IPS-18a (cell line): ENCODE measurements around the gene LRCH1.

Experiments
- H3K27ac ChIP-seq: one replicate; pipeline ENCODE4 v1.5.1; 2013; ENCODE audit warnings: low read length
- H3K27me3 ChIP-seq: one replicate; pipeline ENCODE4 v1.6.1; 2013; ENCODE audit warnings: mild to moderate bottlenecking, low read length; ENCODE audit not compliant: control insufficient read depth, insufficient read depth
- H3K36me3 ChIP-seq: one replicate; pipeline ENCODE4 v1.6.1; 2013; ENCODE audit warnings: low read depth, low read length; ENCODE audit not compliant: control insufficient read depth
- H3K4me1 ChIP-seq: one replicate; pipeline ENCODE4 v1.6.1; 2013; ENCODE audit warnings: low read depth, low read length; ENCODE audit not compliant: control insufficient read depth
- H3K4me3 ChIP-seq: one replicate; pipeline ENCODE4 v1.5.1; 2013; ENCODE audit warnings: low read length
- H3K9ac ChIP-seq: one replicate; pipeline ENCODE4 v1.6.1; 2013; ENCODE audit warnings: mild to moderate bottlenecking, low read length, moderate library complexity
- H3K9me3 ChIP-seq: one replicate; pipeline ENCODE4 v1.6.1; 2013; ENCODE audit warnings: low read depth, low read length; ENCODE audit not compliant: control insufficient read depth

The LRCH1 gene

DNA sequence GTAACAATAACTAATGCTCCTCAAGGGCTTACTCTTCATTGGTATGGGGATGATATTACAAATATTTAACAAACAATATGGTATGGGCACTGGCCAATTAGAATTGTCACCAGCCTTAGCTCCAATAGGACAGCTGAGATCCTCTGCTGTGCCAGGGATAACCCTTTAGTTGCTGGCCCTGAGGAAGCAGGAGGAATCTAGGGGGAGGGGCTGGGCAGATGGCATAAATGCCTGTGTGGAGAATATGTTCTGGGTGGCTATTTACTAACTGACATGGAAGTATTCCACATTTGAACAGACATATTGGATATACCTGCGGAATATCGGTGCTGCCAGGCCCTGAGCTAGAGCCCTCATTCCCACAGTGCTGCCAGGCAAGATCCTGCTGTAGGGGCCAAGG, 16.6 kb upstream of the LRCH1 start:
- no peaks in the 10 kb centered on the region for H3K36me3 ChIP-seq
- H3K27ac ChIP-seq = no peak overlapping the region
- no peak overlapping the region for H3K4me3 ChIP-seq
- no peaks in the 10 kb centered on the region for H3K9me3 ChIP-seq
- no peaks in the 10 kb centered on the region for H3K27me3 ChIP-seq
- no peak overlapping the region for H3K9ac ChIP-seq
- H3K4me1 ChIP-seq = no peaks in the 10 kb centered on the region

DNA sequence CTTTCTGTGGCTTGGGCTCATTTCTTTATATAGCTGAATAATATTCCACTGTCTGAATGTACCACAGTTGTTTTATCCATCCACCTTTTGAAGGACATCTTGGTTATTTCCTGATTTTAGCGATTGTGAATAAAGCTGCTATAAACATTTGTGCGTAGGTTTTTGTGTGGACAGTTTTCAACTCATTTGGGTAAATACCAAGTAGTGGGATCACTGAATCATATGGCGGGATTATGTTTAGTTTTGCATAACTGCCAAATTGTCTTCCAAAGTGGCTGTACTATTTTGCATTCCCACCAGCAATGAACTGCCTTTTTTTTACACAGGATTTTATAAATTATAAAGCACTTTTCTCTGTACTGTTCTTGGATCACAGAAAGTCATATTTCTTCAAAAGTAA, 13.7 kb upstream of the LRCH1 start:
- no peak overlapping the region for H3K27ac ChIP-seq
- H3K36me3 ChIP-seq = no peaks in the 10 kb centered on the region
- H3K9ac ChIP-seq = no peak overlapping the region
- no peaks in the 10 kb centered on the region for H3K9me3 ChIP-seq
- no peak overlapping the region for H3K4me3 ChIP-seq
- no peaks in the 10 kb centered on the region for H3K4me1 ChIP-seq
- H3K27me3 ChIP-seq = no peaks in the 10 kb centered on the region

DNA sequence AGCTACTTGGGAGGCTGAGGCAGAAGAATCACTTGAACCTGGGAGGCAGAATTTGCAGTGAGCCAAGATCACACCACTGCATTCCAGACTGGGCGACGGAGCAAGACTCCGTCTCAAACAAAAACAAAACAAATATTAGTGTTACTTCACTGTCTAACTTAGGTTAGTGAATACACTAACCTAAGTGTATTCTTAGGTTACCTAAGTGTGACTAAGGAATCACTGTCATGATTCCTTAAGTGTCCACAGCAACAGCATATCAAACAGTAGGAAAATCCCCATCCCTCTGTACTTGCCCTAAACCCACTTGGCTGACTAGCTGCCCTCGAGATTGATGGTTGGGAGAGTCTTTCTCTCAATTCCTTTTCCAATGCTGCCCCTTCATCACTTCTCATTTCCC, 11.8 kb upstream of the LRCH1 start:
- Histone ChIP-seq H3K27ac (no peak overlapping the region), H3K27me3 (no peaks in the 10 kb centered on the region), H3K36me3 (no peaks in the 10 kb centered on the region), H3K9ac (no peak overlapping the region), H3K4me3 (no peak overlapping the region), H3K4me1 (no peaks in the 10 kb centered on the region), H3K9me3 (no peaks in the 10 kb centered on the region)

DNA sequence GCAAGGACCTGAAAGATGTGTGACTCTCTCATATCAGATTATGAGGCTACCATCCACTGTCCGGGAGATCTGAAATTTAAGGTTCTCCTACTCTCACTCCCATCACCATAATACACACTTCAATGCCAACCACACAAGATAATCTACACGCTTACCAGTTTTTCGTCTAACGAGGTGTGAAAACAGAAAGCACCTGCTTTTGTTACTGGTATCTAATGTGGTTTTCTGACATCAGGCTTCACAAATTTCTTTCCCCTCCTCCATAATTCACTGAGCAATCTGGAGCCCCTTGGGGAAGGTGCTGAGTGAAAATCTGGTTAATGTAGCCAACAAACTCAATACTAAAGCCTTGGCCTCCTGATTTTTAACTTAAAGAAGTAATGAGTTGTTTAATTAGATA, 10.1 kb upstream of the LRCH1 start:
- no peaks in the 10 kb centered on the region for H3K9me3 ChIP-seq
- no peak overlapping the region for H3K4me3 ChIP-seq
- H3K27me3 ChIP-seq = no peaks in the 10 kb centered on the region
- no peak overlapping the region for H3K27ac ChIP-seq
- H3K36me3 ChIP-seq = no peaks in the 10 kb centered on the region
- H3K4me1 ChIP-seq = no peaks in the 10 kb centered on the region
- H3K9ac ChIP-seq = no peak overlapping the region

DNA sequence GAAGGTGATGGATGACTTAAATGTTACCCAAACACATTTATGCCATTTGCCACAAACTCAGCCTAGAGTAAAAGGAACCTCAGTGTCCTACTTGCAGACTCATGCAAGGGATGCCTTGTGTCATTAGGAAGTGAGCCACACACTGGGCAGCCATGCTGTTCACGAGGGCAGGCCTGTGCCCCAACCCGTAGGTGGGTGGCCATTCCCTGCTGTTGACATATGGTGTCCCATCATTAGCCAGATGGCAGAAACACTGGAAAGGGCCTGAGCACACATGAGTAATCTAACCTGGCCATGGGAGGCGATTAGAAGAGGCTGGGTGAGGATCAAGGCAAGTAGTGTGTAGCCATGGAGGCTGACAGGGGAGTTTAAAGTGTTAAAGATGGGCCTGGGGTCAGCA, 9.7 kb upstream of the LRCH1 start:
- H3K27ac ChIP-seq = no peak overlapping the region
- H3K4me1 ChIP-seq = no peaks in the 10 kb centered on the region
- no peak overlapping the region for H3K9ac ChIP-seq
- H3K27me3 ChIP-seq = no peaks in the 10 kb centered on the region
- no peaks in the 10 kb centered on the region for H3K36me3 ChIP-seq
- H3K9me3 ChIP-seq = no peaks in the 10 kb centered on the region
- H3K4me3 ChIP-seq = no peak overlapping the region

DNA sequence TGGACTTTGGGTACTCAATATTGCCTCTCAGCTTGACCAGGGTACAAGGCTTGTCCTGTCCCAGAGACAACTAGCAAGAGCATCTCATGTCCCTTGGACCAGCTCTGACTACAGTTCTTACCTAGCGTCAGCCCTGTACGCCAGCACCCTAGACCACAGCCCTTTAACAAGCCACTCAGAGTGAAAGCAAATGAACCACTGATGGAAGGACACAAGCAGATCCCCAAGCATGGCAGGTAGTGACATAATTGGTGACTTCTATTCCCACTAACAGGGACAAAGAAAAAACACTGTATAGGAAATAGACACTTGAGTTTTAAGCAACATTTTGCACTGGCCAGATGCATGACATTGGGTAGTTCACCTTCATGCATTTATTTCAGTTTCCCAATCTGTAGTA, 8.8 kb upstream of the LRCH1 start:
- H3K9me3 ChIP-seq = no peaks in the 10 kb centered on the region
- H3K27me3 ChIP-seq = no peaks in the 10 kb centered on the region
- H3K27ac ChIP-seq = no peak overlapping the region
- H3K36me3 ChIP-seq = no peaks in the 10 kb centered on the region
- H3K4me1 ChIP-seq = no peaks in the 10 kb centered on the region
- no peak overlapping the region for H3K4me3 ChIP-seq
- no peak overlapping the region for H3K9ac ChIP-seq

DNA sequence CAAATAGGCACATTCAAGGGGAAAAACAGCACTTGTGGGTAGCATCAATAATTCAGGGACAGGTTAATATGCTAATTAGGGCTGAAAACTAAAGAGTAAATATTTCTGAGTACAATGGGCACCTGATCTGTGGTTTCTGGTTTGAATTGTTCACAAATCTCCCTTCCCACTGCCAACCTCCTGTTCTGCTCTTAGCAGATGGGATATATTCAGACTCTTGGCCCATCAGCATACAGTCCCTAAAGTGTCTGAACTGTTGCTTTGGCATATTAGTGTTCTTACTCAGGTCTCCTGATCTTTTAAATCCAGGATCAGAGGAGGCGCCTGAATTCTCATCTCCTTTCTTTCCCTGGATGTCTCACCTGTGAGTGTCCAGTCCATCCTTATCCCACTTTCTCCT, 8.2 kb upstream of the LRCH1 start:
- H3K4me1 ChIP-seq = no peaks in the 10 kb centered on the region
- no peak overlapping the region for H3K27ac ChIP-seq
- no peaks in the 10 kb centered on the region for H3K27me3 ChIP-seq
- H3K36me3 ChIP-seq = no peaks in the 10 kb centered on the region
- H3K9me3 ChIP-seq = no peaks in the 10 kb centered on the region
- no peak overlapping the region for H3K4me3 ChIP-seq
- H3K9ac ChIP-seq = no peak overlapping the region

DNA sequence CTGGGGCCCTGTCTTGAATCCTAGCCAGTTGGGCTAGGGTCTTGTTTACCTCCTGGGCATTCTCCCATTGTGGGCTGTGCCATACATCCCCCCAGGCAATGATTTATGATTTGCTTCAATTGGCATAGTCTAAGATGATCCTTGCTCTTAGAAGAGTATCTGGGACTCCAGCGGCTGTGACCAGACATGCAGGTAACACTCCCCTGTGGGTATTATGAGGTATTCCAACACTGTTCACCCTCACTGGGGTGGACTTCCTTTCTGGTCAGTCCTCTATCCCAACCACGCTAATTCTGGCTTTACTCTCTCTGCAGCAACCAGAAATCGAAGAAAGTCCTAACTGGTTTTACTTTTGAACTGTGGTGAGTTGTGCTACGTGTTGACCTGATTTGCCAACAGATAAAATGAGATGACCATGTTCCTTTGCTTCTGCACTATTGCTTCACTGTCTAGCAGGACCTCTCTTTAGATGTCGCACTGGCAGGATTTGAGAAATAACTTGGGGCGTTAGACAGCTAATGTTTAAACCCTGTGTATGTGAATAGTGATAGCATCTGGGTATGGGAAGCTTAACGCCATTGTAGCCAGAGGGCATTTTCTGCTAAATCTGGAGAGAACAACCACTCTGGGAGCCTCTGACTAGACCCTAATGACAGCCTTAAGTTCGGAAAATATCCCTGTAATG, 6.7 kb upstream of the LRCH1 start:
- Histone ChIP-seq H3K27me3 (peaks cover 4% of the 10 kb centered on the region), H3K9ac (no peak overlapping the region), H3K4me3 (no peak overlapping the region)

DNA sequence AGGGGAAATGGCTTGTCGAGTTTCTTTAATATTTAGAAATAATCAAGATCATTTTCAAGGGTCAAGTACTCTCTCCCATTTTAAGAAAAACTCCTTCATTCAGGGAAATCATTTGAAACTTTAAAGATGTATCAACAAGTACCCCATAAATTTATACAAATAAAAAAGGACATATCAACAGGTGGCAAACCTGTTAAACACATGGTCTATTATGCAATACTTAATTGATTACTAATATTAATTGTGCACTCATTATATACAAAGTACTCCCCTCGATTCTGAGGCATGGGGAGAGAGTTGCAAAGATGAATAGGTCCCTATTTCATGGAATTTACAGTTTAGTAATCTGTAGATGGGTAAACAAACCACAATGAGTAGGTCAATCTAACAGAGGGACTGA, 2.1 kb upstream of the LRCH1 start:
- Histone ChIP-seq H3K27ac (no peak overlapping the region), H3K9ac (no peak overlapping the region), H3K4me3 (no peak overlapping the region), H3K27me3 (peaks cover 36% of the 10 kb centered on the region), H3K9me3 (no peaks in the 10 kb centered on the region), H3K4me1 (peaks cover 8% of the 10 kb centered on the region), H3K36me3 (no peaks in the 10 kb centered on the region)

More for the DNA sequence above, 6.7 kb upstream of the LRCH1 start:
- H3K36me3 ChIP-seq = no peaks in the 10 kb centered on the region
- H3K27ac ChIP-seq = no peak overlapping the region
- H3K9me3 ChIP-seq = no peaks in the 10 kb centered on the region
- H3K4me1 ChIP-seq = no peaks in the 10 kb centered on the region

DNA sequence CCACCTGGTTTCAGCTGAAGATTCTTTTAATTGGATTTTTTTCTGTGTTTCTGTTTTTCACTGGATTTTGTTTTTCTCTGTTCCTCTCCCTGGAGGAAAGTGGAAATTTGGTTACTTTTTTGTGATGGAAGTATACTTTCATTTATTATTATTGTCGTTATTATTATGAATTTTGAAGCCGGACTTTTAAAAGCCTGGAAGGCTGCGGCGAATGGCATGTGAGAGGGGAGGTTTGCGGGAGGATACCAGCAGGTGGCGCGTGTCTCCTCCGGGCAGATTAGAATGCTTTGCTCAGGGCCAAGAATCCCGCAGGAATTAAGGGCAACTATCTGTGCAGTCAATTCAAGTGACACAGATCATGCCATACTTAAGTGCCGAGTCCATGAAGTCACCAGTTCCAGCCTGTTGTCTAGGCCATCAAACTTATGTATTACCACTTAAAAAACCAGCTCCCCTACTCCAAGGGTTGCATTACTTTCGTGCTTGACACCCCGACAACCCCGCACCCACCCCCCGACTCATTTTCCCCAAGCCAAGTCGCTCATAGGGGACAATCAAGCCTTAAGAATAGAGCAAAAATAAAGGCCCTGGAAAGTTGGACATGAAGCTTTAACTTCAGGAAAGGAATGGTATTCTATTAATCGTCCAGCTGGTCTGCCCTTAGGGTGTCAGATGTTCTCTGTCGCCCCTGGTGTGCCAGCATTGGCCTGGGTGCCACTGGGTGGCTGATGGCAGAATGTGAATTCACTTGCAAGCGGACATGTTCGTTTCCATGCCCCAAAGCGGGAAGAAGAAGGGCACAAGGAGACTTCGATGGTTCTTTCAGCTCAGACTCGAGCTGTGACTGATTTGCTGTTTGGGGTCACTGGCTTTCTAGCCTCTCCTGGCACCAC, 1.3 kb upstream of the LRCH1 start:
- Histone ChIP-seq H3K4me1 (peaks cover 8% of the 10 kb centered on the region), H3K9ac (no peak overlapping the region), H3K27ac (no peak overlapping the region), H3K9me3 (no peaks in the 10 kb centered on the region), H3K36me3 (no peaks in the 10 kb centered on the region), H3K4me3 (peak overlapping the region; percentile 95), H3K27me3 (peaks cover 36% of the 10 kb centered on the region)

DNA sequence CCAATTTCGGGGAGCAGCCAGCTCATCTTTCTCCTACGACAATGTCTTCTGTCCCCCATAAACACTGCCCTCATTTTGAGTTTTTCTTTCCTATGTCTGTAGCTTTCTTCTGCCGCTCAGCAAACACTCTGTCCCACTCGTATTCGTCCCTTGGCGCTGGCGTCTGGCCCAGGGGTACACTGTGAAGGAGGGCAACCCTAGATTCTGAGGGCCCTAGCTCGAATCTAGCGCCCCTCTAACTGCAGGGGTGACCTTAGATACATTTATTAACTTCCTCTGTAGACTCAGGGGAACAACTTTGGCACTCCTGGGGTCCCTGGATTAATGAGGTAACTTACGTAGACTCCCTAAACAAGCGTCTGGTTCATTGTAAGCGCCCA, 677 bp upstream of the LRCH1 start:
- H3K27ac ChIP-seq = no peak overlapping the region
- peaks cover 8% of the 10 kb centered on the region for H3K4me1 ChIP-seq
- no peaks in the 10 kb centered on the region for H3K36me3 ChIP-seq
- peak overlapping the region; percentile 66 for H3K9ac ChIP-seq
- peaks cover 36% of the 10 kb centered on the region for H3K27me3 ChIP-seq
- peak overlapping the region; percentile 95 for H3K4me3 ChIP-seq
- no peaks in the 10 kb centered on the region for H3K9me3 ChIP-seq

DNA sequence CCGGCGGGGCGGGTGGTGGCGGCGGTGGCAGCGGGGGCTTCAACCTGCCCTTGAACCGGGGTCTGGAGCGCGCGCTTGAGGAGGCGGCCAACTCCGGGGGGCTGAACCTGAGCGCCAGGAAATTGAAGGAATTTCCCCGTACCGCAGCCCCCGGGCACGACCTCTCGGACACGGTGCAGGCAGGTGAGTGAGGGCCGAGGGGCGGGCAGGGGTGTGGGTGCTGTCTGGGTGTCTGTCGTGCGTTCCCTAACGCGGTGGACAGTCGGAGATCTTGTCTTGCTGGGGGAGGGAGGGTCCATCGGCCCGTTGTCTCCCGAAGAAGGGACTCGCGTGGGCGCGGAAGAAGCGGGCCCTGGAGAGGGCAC, 533 bp downstream of the LRCH1 start:
- H3K9ac ChIP-seq = peak overlapping the region; percentile 69
- no peak overlapping the region for H3K27ac ChIP-seq
- H3K9me3 ChIP-seq = no peaks in the 10 kb centered on the region
- peaks cover 36% of the 10 kb centered on the region for H3K27me3 ChIP-seq
- peak overlapping the region; percentile 95 for H3K4me3 ChIP-seq
- peaks cover 8% of the 10 kb centered on the region for H3K4me1 ChIP-seq
- H3K36me3 ChIP-seq = no peaks in the 10 kb centered on the region
